K562 (cell line): ENCODE data around the gene HRCT1. TPM values are rescaled to one million over a fixed set of nuclear protein-coding genes. Genes with fewer than 3 reads are reported as not detected.
"Not testable (repeated sequence)": the region's sequence is repeated elsewhere in the genome, so short reads cannot be mapped to it uniquely, and the experiment has no call there.

Experiments used
- ATAC-seq: fragments of 200-7000 bp; cut with Tn5 transposase; 3 replicates; pipeline ENCODE4 v1.9.1; 2020; ENCODE audit warnings: moderate library complexity
- BruUV-seq: library from RNA; stranded (reverse); fragments of 400-500 nt; replicated peaks from 2 replicates; lab custom pipeline; 2021; lab: Mats Ljungman, UMichigan
- CTCF ChIA-PET: fragments of 300-600 bp; formaldehyde crosslinking; extraction: SDS; loops from one replicate; lab custom pipeline; 2021; ENCODE audit warnings: low intra/inter-chr PET ratio; lab: Yijun Ruan, JAX
- POLR2A ChIA-PET: fragments of 300-600, 350-650 bp; sonication (Branson Sonifier 250); formaldehyde crosslinking; extraction: SDS; loops from one replicate; lab custom pipeline; 2021; ENCODE audit warnings: antibody characterized with exemption, inconsistent platforms; lab: Yijun Ruan, JAX
- DNase-seq, 4 experiments: peaks; one replicate each; pipeline versions ENCODE4 v3.0.0 to v3.0.0-alpha.2; 2011 to 2018; ENCODE audit warnings: low spot score in 3 of 4, mixed read lengths in 3 of 4; ENCODE audit errors: extremely low read depth in 1 of 4
- FAIRE-seq: peaks from 2 replicates; lab custom pipeline; 2011; peaks lifted over from hg19 to GRCh38; lab: Jason Lieb, UNC
- H2AFZ ChIP-seq: 2 replicates; pipeline ENCODE4 v1.6.0; 2011; ENCODE audit warnings: low read depth, low read length, control low read depth, inconsistent platforms
- H3K27ac ChIP-seq: fragments of 200-600 bp; 3 replicates; pipeline ENCODE4 v1.8.0; 2011; ENCODE audit warnings: low read depth, mild to moderate bottlenecking, control low read depth, inconsistent platforms, low read length, moderate library complexity, mixed read lengths; ENCODE audit errors: extremely low read depth
- H3K27me3 ChIP-seq, 2 experiments: fragments of 300-600 bp in 1 of 2; 2 replicates in 1 of 2; 3 replicates in 1 of 2; pipeline versions ENCODE4 v1.6.0 to v1.8.0; 2011; ENCODE audit warnings: inconsistent platforms in 2 of 2, low read length in 2 of 2, mild to moderate bottlenecking in 1 of 2, mixed read lengths in 1 of 2, moderate library complexity in 1 of 2; ENCODE audit not compliant: control insufficient read depth in 2 of 2, insufficient read depth in 2 of 2
- H3K36me3 ChIP-seq: fragments of 300-600 bp; 3 replicates; pipeline ENCODE4 v1.8.0; 2011; ENCODE audit warnings: mild to moderate bottlenecking, low read length, inconsistent platforms; ENCODE audit not compliant: control insufficient read depth, insufficient read depth
- H3K4me1 ChIP-seq, 2 experiments: fragments of 200-600 bp in 1 of 2; replicated peaks in 1 of 2; 2 replicates in 1 of 2; 3 replicates in 1 of 2; pipeline versions ENCODE4 v1.5.1 to v1.8.0; 2011; ENCODE audit warnings: inconsistent platforms in 2 of 2, low read length in 2 of 2, mild to moderate bottlenecking in 1 of 2, mixed read lengths in 1 of 2, moderate library complexity in 1 of 2; ENCODE audit not compliant: control insufficient read depth in 2 of 2, insufficient read depth in 2 of 2
- H3K4me2 ChIP-seq: 2 replicates; pipeline ENCODE4 v1.6.1; 2011; ENCODE audit warnings: low read length, control low read depth, inconsistent platforms, mixed read lengths; ENCODE audit not compliant: insufficient read depth
- H3K4me3 ChIP-seq: fragments of 200-600 bp; sonication (generic), shearing (Covaris generic); 2 replicates; pipeline ENCODE4 v1.5.1; 2016; ENCODE audit warnings: control low read depth, inconsistent platforms
- H3K79me2 ChIP-seq: fragments of 200-600 bp; 3 replicates; pipeline ENCODE4 v1.8.0; 2011; ENCODE audit warnings: low read length, inconsistent platforms; ENCODE audit not compliant: control insufficient read depth, insufficient read depth
- H3K9ac ChIP-seq, 2 experiments: 2 replicates each; pipeline versions ENCODE4 v1.6.0 to v1.6.1; 2011; ENCODE audit warnings: low read depth in 2 of 2, low read length in 2 of 2, control low read depth in 1 of 2, inconsistent platforms in 1 of 2, mild to moderate bottlenecking in 1 of 2, mixed read lengths in 1 of 2; ENCODE audit not compliant: insufficient read depth in 1 of 2
- H3K9me1 ChIP-seq: one replicate; pipeline ENCODE4 v1.6.0; 2011; ENCODE audit warnings: inconsistent platforms, mild to moderate bottlenecking, low read length, moderate library complexity; ENCODE audit not compliant: control insufficient read depth, insufficient read depth
- H3K9me3 ChIP-seq: replicated peaks from 2 replicates; pipeline ENCODE4 v1.5.1; 2011; ENCODE audit warnings: low read depth, low read length, inconsistent platforms; ENCODE audit not compliant: control insufficient read depth, insufficient read depth
- H4K20me1 ChIP-seq: replicated peaks from 2 replicates; pipeline ENCODE4 v1.6.1; 2011; ENCODE audit warnings: low read length, inconsistent platforms, mixed read lengths; ENCODE audit not compliant: control insufficient read depth, insufficient read depth
- COPS2 ChIP-seq: fragments of 450-650 bp; conservative IDR thresholded peaks from 2 replicates; pipeline ENCODE4 v1.6.1; 2016; ENCODE audit warnings: mild to moderate bottlenecking, moderate library complexity
- FOXK1 ChIP-seq: sonication (generic); formaldehyde crosslinking; IDR thresholded peaks from 2 replicates; pipeline ENCODE4 v1.8.0; 2022; ENCODE audit warnings: missing genetic modification reagents, mild to moderate bottlenecking, borderline replicate concordance
- IFI16 ChIP-seq: fragments of 250-450 bp; sonication (Bioruptor Pico); IDR thresholded peaks from 2 replicates; pipeline ENCODE4 v2.1.2; 2022; ENCODE audit warnings: mild to moderate bottlenecking, inconsistent platforms
- LCOR ChIP-seq: sonication (generic); formaldehyde crosslinking; IDR thresholded peaks from 2 replicates; pipeline ENCODE4 v1.8.0; 2022; ENCODE audit warnings: mild to moderate bottlenecking, missing genetic modification reagents
- MYC ChIP-seq, 2 experiments: fragments of 250-450 bp in 1 of 2; sonication (Bioruptor Pico) in 1 of 2; IDR thresholded peaks; 2 replicates each; pipeline versions ENCODE4 v1.5.1 to v1.6.1; 2012 to 2021; ENCODE audit warnings: low read depth in 2 of 2, borderline replicate concordance in 1 of 2, improper control_type of control experiment in 1 of 2, low read length in 1 of 2, mild to moderate bottlenecking in 1 of 2, moderate library complexity in 1 of 2
- ZNF551 ChIP-seq: fragments of 250-450 bp; sonication (Bioruptor Pico); IDR thresholded peaks from 2 replicates; pipeline ENCODE4 v1.5.0; 2021; ENCODE audit warnings: mild to moderate bottlenecking, moderate library complexity
- WGBS: fragments of 100-300 bp; shearing (Covaris generic); methylation state at CpG from one replicate; pipeline ENCODE4 v1.1.6; 2016; ENCODE audit warnings: low coverage, mixed read lengths; ENCODE audit not compliant: insufficient coverage; ENCODE audit errors: missing lambda C conversion rate; 5-methylcytosine and 5-hydroxymethylcytosine counted together
- in situ Hi-C: fragments of 300-500 bp; cut with MboI; formaldehyde crosslinking; loops from 4 replicates; pipeline ENCODE4 v1.15.0; 2018; ENCODE audit warnings: inconsistent platforms, mixed read lengths
- intact Hi-C: fragments of 100-400 bp; cut with micrococcal nuclease; formaldehyde crosslinking; loops from 2 replicates; pipeline ENCODE4 v1.14.2; 2022
- polyA plus RNA-seq, 8 experiments: library from polyadenylated mRNA; depleted of rRNA in 4 of 8; stranded (reverse) in 5 of 8; unstranded in 3 of 8; fragments of >200 nt; fragmentation: Nextera tagmentation in 2 of 8; fragmentation: Illumina TruSeq in 1 of 8; extraction: Ambion mirVana in 2 of 8; extraction: Trizol in 1 of 8; gene quantifications; 2 replicates each; pipeline versions ENCODE4 v1.2.1 to v1.2.3, GENCODE V29; 2011 to 2014; ENCODE audit warnings: inconsistent platforms in 1 of 8, missing spikeins in 1 of 8
- total RNA-seq, 7 experiments: library from RNA; depleted of rRNA in 6 of 7; stranded (reverse); fragments of >200 nt in 6 of 7; fragmentation: Illumina TruSeq in 2 of 7; extraction: Trizol in 2 of 7; gene quantifications; 2 replicates each; pipeline versions ENCODE4 v1.2.1 to v1.2.3, GENCODE V29; 2011 to 2021; ENCODE audit warnings: low replicate concordance in 1 of 7
- TF ChIP-seq, protein P1 (sequence below): IDR thresholded peaks from 2 replicates; pipeline ENCODE4 v1.6.1; 2012; ENCODE audit warnings: low read depth, low read length, improper control_type of control experiment, borderline replicate concordance

HRCT1 gene
- total and polyA plus RNA-seq, 9 of the 15 experiments (the other 6 are each of a cell fraction or from before 2014, with no cell fraction given) = 0.40 TPM; not detected in 8

DNA sequence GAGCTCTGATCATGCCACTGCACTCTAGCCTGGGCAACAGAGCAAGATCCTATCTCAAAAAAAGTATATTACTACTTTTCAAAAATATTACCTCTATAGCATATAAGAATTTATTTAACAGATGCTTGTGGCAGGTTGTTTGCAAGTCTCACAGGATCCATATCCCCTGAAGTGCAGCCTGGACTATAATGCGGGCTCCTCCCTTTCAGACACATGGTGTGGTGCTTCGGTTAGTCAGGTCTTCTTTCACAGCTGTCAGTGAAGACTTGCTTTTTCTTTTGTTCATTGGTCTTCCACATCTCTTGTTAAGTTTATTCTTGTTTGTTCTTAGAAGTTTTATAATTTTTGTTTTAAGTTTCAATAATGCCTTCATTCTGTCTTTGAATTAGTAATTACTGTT, 9.4 kb upstream of the HRCT1 start:
- DNase-seq (no peak), ATAC-seq (no peak), FAIRE-seq (no peak)
- no peaks in the 10 kb centered on the region for H3K4me1 ChIP-seq
- intact Hi-C loops (no loop called here), in situ Hi-C loops (no loop called here)
- WGBS = 0% methylated on average over 2 of the region's 2 CpGs
- H2AFZ ChIP-seq = no peak overlapping the region
- H3K4me2 ChIP-seq = no peak overlapping the region
- ChIA-PET POLR2A (no interaction called here), CTCF (no interaction called here)
- TF ChIP-seq IFI16 (CRISPR knock-in tag) (no peak), FOXK1 (CRISPR knock-in tag) (no peak), LCOR (CRISPR knock-in tag) (no peak), MYC (IDR thresholded peaks at IDR 0.05; ENCODE audit: low read depth, low read length) (no peak), MYC (CRISPR knock-in tag; IDR thresholded peaks at IDR 0.05; ENCODE audit: borderline replicate concordance, low read depth) (no peak), COPS2 (no peak), ZNF551 (no peak)
- TF ChIP-seq, protein P1, sequence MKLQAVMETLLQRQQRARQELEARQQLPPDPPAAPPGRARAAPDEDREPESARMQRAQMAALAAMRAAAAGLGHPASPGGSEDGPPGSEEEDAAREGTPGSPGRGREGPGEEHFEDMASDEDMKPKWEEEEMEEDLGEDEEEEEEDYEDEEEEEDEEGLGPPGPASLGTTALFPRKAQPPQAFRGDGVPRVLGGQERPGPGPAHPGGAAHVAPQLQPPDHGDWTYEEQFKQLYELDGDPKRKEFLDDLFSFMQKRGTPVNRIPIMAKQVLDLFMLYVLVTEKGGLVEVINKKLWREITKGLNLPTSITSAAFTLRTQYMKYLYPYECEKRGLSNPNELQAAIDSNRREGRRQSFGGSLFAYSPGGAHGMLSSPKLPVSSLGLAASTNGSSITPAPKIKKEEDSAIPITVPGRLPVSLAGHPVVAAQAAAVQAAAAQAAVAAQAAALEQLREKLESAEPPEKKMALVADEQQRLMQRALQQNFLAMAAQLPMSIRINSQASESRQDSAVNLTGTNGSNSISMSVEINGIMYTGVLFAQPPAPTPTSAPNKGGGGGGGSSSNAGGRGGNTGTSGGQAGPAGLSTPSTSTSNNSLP = no peak
- H3K9me1 ChIP-seq = no peaks in the 10 kb centered on the region
- H4K20me1 ChIP-seq = no peaks in the 10 kb centered on the region
- no peaks in the 10 kb centered on the region for H3K79me2 ChIP-seq
- BruUV-seq = no TSS peak
- no peak overlapping the region for H3K27ac ChIP-seq
- no peak overlapping the region for H3K4me3 ChIP-seq
- no peak overlapping the region for H3K9ac ChIP-seq
- H3K36me3 ChIP-seq = no peaks in the 10 kb centered on the region
- no peaks in the 10 kb centered on the region for H3K9me3 ChIP-seq
- H3K27me3 ChIP-seq = peaks cover 0 to 6% of the 10 kb centered on the region in 2 experiments; a peak in 2 of 5 replicates

GRCh38 chr9:35897376-35898099, 8.5 kb upstream of the HRCT1 start:
- FAIRE-seq, H3K79me2 ChIP-seq, H3K36me3 ChIP-seq, CTCF ChIA-PET, H3K4me1 ChIP-seq, H3K27me3 ChIP-seq, ATAC-seq, BruUV-seq, H3K9me3 ChIP-seq, H3K27ac ChIP-seq, in situ Hi-C loops, H3K4me2 ChIP-seq, H3K4me3 ChIP-seq, intact Hi-C loops, H4K20me1 ChIP-seq, H2AFZ ChIP-seq, H3K9ac ChIP-seq, H3K9me1 ChIP-seq, DNase-seq, POLR2A ChIA-PET: not testable (repeated sequence)
- WGBS = 0% methylated on average over 7 of the region's 7 CpGs
